Activated T-helper 17 cell treated with anti-CD3 and anti-CD28 coated beads, Interleukin-2, amount 50 U/mL, for 72 hours (primary cell): ENCODE results near the gene RIMS1. TPM values are rescaled to one million over a fixed set of nuclear protein-coding genes. Genes with fewer than 3 reads are reported as not detected.

Experiments
- ATAC-seq: fragments of 150-1000 bp; cut with Tn5 transposase; replicated peaks from 2 replicates; pipeline ENCODE4 v1.10.0; 2021; ENCODE audit warnings: mild to moderate bottlenecking, moderate library complexity
- H3K27ac Mint-ChIP-seq: one replicate; pipeline ENCODE4 v1.8.0; 2022; ENCODE audit warnings: mixed read lengths
- H3K27me3 Mint-ChIP-seq: one replicate; pipeline ENCODE4 v1.8.0; 2022; ENCODE audit warnings: mixed read lengths
- H3K36me3 Mint-ChIP-seq: one replicate; pipeline ENCODE4 v1.8.0; 2022; ENCODE audit warnings: low read depth, mild to moderate bottlenecking, mixed read lengths
- H3K4me1 Mint-ChIP-seq: one replicate; pipeline ENCODE4 v1.8.0; 2022; ENCODE audit warnings: mixed read lengths
- H3K4me3 Mint-ChIP-seq: one replicate; pipeline ENCODE4 v1.8.0; 2022; ENCODE audit warnings: mild to moderate bottlenecking, mixed read lengths
- H3K9me3 Mint-ChIP-seq: one replicate; pipeline ENCODE4 v1.8.0; 2022; ENCODE audit warnings: mixed read lengths
- total RNA-seq, 2 donors: library from RNA; stranded (reverse); gene quantifications; one replicate each; pipeline ENCODE4 v1.2.3, GENCODE V29; 2022

The RIMS1 gene
- total RNA-seq, 2 donors from 2014 or later = not detected

- Mint-ChIP-seq H3K4me3 (no peak overlapping the region), H3K36me3 (no peaks in the 10 kb centered on the region), H3K4me1 (no peaks in the 10 kb centered on the region), H3K27me3 (no peaks in the 10 kb centered on the region), H3K27ac (no peak overlapping the region), H3K9me3 (no peaks in the 10 kb centered on the region)
- no peak for ATAC-seq
Observed at GRCh38 chr6:72212686-72213085, 326.3 kb downstream of the RIMS1 start.

DNA sequence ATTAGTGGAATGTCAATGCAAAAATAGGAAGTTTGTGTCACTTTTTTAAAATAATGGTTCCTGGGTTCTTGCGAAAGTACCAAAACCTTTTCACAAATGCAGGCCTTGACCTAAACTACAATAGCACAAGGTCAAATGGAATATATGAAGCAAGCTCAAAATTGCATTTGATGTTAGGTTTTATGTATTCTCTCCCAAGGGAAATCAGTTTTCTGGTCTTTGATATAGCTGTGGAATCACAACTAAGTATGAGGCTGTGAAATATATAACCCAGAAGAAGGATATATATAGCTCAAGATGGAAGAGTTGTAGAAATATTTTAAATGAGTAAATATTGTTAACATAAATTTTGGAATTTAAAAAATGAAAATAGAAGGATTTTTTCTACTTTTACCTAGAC is 327.3 kb downstream of the RIMS1 start:
- Mint-ChIP-seq H3K27ac (no peak overlapping the region), H3K9me3 (no peaks in the 10 kb centered on the region), H3K4me3 (no peak overlapping the region), H3K4me1 (no peaks in the 10 kb centered on the region), H3K27me3 (no peaks in the 10 kb centered on the region), H3K36me3 (no peaks in the 10 kb centered on the region)
- no peak for ATAC-seq

- no peak overlapping the region for H3K27ac Mint-ChIP-seq
- no peaks in the 10 kb centered on the region for H3K36me3 Mint-ChIP-seq
- ATAC-seq = no peak
- H3K27me3 Mint-ChIP-seq = no peaks in the 10 kb centered on the region
- no peak overlapping the region for H3K4me3 Mint-ChIP-seq
- no peaks in the 10 kb centered on the region for H3K4me1 Mint-ChIP-seq
- no peaks in the 10 kb centered on the region for H3K9me3 Mint-ChIP-seq
Observed at GRCh38 chr6:72216222-72217068, 330.1 kb downstream of the RIMS1 start.

DNA sequence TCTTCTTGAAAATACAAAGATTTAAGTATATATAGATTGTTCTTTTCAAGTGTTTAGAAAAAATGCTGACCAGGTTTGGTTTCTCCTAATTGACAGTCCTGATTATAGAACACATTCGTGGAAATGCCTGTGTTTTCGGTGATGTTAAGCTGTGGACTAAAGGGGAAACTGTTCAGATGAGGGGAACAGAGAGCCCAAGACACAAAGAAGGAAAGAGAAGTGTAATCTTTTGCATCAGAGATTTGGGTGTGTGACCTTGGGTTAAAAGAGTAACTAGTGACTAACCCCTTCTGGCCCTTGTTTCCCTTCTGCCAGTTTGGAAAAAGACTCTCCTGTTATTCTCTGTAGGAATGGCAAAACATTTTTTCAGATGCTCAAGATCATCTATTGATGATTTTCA is 331.3 kb downstream of the RIMS1 start:
- ATAC-seq = no peak
- Mint-ChIP-seq H3K36me3 (no peaks in the 10 kb centered on the region), H3K4me1 (no peaks in the 10 kb centered on the region), H3K27ac (no peak overlapping the region), H3K9me3 (no peaks in the 10 kb centered on the region), H3K4me3 (no peak overlapping the region), H3K27me3 (no peaks in the 10 kb centered on the region)

DNA sequence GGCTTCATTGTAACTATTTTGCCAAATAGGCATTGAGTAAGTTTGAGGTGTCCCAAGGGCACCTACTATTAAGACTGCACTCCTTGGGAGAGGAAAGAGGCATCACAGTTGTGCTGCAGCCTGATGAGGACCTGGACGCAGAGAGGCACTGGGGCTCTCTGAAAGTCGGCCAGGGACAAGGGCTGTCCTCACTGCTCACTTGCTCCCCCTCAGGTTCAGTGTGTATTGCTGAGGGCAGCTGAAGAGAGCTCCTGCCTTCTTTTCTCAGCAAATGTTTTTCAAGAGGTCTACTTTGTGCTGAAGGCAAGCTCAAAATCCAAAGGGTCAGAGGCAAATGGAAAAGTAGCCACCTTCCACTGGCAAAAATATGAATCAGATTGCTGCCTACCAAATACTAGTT is 331.8 kb downstream of the RIMS1 start:
- Mint-ChIP-seq H3K27me3 (no peaks in the 10 kb centered on the region), H3K9me3 (no peaks in the 10 kb centered on the region), H3K4me3 (no peak overlapping the region), H3K36me3 (no peaks in the 10 kb centered on the region), H3K4me1 (no peaks in the 10 kb centered on the region), H3K27ac (no peak overlapping the region)
- no peak for ATAC-seq

- no peak overlapping the region for H3K4me3 Mint-ChIP-seq
- no peak for ATAC-seq
- H3K9me3 Mint-ChIP-seq = no peaks in the 10 kb centered on the region
- no peaks in the 10 kb centered on the region for H3K4me1 Mint-ChIP-seq
- H3K27ac Mint-ChIP-seq = no peak overlapping the region
- H3K36me3 Mint-ChIP-seq = no peaks in the 10 kb centered on the region
- H3K27me3 Mint-ChIP-seq = no peaks in the 10 kb centered on the region
Observed at GRCh38 chr6:72219536-72219935, 333.2 kb downstream of the RIMS1 start.

DNA sequence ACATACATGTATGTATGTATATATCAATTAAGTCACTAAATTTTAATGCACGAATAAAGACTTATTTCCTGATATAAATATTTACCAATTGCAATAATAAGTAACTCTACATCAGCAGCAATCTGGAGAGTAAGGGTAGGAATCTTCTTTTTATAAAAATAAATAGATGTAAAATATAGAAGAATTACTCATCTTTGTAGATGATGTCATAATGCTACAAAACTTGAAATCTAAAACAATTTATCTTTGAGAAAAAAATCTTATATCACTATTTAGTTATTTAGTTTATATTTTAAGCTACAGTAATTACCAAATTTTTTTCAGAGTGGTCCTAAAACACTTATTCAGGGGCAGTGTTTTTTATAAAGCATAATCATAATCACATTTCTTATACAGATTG is 351.7 kb downstream of the RIMS1 start:
- H3K27ac Mint-ChIP-seq = no peak overlapping the region
- H3K36me3 Mint-ChIP-seq = no peaks in the 10 kb centered on the region
- H3K4me3 Mint-ChIP-seq = no peak overlapping the region
- H3K9me3 Mint-ChIP-seq = no peaks in the 10 kb centered on the region
- no peaks in the 10 kb centered on the region for H3K27me3 Mint-ChIP-seq
- ATAC-seq = no peak
- H3K4me1 Mint-ChIP-seq = no peaks in the 10 kb centered on the region

DNA sequence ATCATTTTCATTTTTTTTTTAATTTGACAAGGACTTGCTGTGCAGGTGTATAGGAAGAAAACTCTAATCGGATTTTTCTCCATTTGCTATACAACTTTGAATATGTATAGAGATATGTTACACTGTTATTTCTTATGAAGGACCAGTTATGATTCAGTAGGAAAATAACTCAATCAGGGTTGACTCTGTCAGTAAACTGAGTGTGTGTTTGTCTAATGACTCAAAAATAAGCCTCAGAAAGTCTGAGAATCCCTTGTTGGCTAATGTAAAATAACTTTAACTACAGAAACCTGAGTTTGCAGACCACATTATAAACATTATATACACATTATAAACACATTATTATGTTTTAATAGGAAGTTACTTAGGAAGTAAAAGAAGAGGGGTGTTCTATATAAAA is 352.6 kb downstream of the RIMS1 start:
- Mint-ChIP-seq H3K27ac (no peak overlapping the region), H3K4me3 (no peak overlapping the region), H3K27me3 (no peaks in the 10 kb centered on the region), H3K4me1 (no peaks in the 10 kb centered on the region), H3K36me3 (no peaks in the 10 kb centered on the region), H3K9me3 (no peaks in the 10 kb centered on the region)
- ATAC-seq = no peak

GRCh38 chr6:72245565-72245964 is 359.2 kb downstream of the RIMS1 start:
- no peak for ATAC-seq
- H3K27me3 Mint-ChIP-seq = no peaks in the 10 kb centered on the region
- H3K9me3 Mint-ChIP-seq = peaks cover 5% of the 10 kb centered on the region
- H3K27ac Mint-ChIP-seq = no peak overlapping the region
- H3K4me3 Mint-ChIP-seq = no peak overlapping the region
- no peaks in the 10 kb centered on the region for H3K36me3 Mint-ChIP-seq
- no peaks in the 10 kb centered on the region for H3K4me1 Mint-ChIP-seq

DNA sequence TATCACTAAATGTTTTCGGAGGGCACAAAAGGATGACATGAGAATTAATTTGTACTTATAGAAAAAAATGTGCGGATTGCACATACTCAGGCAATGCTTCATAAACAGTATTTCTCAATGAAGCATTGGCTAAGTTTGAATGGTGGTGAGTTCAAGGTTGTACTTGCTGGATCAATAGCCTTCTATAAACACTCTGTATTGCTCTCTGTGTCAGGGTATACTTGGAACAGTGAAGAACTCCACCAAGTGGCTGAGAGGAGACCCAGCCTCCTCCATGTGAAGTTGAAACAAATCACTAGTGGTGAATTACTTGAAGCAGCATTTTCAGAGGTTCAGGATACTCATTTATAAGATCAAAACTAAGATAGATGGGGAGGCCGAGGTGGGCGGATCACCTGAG is 360.6 kb downstream of the RIMS1 start:
- no peak overlapping the region for H3K27ac Mint-ChIP-seq
- no peaks in the 10 kb centered on the region for H3K27me3 Mint-ChIP-seq
- no peaks in the 10 kb centered on the region for H3K36me3 Mint-ChIP-seq
- peaks cover 5% of the 10 kb centered on the region for H3K9me3 Mint-ChIP-seq
- H3K4me3 Mint-ChIP-seq = no peak overlapping the region
- no peak for ATAC-seq
- H3K4me1 Mint-ChIP-seq = no peaks in the 10 kb centered on the region

DNA sequence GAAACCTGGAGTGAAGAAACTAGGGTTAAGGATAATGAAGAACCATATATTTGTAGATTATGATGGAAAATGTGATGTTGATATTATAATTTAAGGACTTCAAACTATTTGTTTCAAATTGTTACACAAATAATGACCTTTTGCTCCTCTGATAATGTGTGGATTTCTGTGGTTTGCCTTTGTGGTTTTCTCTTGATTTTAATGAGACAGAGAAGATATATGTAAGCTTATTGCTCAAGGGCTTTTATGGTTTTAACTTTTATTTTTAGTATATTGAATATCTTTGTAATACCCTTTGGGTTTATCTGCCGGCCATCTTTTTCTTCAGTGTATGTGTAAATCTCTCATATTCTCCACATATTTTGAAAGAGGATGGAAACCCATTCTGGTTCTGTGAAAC is 362.3 kb downstream of the RIMS1 start:
- no peak overlapping the region for H3K4me3 Mint-ChIP-seq
- ATAC-seq = no peak
- H3K36me3 Mint-ChIP-seq = no peaks in the 10 kb centered on the region
- no peaks in the 10 kb centered on the region for H3K27me3 Mint-ChIP-seq
- H3K27ac Mint-ChIP-seq = no peak overlapping the region
- no peaks in the 10 kb centered on the region for H3K4me1 Mint-ChIP-seq
- peaks cover 5% of the 10 kb centered on the region for H3K9me3 Mint-ChIP-seq

DNA sequence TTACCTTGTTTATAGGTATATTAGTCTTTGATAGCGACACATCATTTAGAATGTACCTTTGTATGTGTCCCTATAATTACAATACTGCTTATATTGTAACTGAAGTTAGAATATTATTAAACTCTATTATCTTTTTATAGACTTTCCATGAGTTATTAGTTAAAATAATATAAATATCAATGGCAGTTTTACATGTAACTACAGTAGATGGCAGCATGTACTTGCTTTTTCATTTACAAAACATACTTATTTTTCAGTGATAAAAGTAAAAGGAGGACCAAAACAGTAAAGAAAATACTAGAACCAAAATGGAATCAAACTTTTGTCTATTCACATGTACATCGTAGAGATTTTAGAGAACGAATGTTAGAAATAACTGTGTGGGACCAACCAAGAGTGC is 364.3 kb downstream of the RIMS1 start:
- H3K27ac Mint-ChIP-seq = no peak overlapping the region
- no peak overlapping the region for H3K4me3 Mint-ChIP-seq
- no peaks in the 10 kb centered on the region for H3K27me3 Mint-ChIP-seq
- ATAC-seq = no peak
- H3K9me3 Mint-ChIP-seq = peaks cover 5% of the 10 kb centered on the region
- H3K36me3 Mint-ChIP-seq = no peaks in the 10 kb centered on the region
- H3K4me1 Mint-ChIP-seq = no peaks in the 10 kb centered on the region

- Mint-ChIP-seq H3K27ac (no peak overlapping the region), H3K36me3 (no peaks in the 10 kb centered on the region), H3K9me3 (no peaks in the 10 kb centered on the region), H3K27me3 (no peaks in the 10 kb centered on the region), H3K4me3 (no peak overlapping the region), H3K4me1 (no peaks in the 10 kb centered on the region)
- no peak for ATAC-seq
Observed at GRCh38 chr6:72260489-72260888, 374.1 kb downstream of the RIMS1 start.

DNA sequence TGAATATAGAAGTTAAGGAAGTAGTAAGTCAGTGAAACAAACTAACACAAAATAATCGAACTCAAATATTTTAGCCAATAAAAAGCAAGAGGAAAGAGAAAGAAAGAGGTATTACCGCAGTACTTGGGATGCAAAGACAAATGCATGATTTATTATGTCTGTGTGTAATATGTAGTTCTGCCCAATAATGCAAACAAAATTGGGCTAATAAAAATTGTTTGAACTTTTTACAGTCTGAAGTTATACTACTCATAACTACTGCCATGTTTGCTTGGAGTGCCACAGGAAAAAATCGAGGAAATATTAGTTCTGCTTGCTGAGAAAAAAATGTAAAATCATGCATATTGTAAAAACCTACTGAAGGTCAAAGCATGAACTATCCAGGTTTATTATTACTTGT is 375.2 kb downstream of the RIMS1 start:
- ATAC-seq = no peak
- Mint-ChIP-seq H3K27ac (no peak overlapping the region), H3K27me3 (no peaks in the 10 kb centered on the region), H3K4me3 (no peak overlapping the region), H3K4me1 (no peaks in the 10 kb centered on the region), H3K36me3 (no peaks in the 10 kb centered on the region), H3K9me3 (no peaks in the 10 kb centered on the region)

GRCh38 chr6:72262254-72262653 is 375.9 kb downstream of the RIMS1 start:
- H3K27me3 Mint-ChIP-seq = no peaks in the 10 kb centered on the region
- no peak overlapping the region for H3K4me3 Mint-ChIP-seq
- no peak for ATAC-seq
- H3K9me3 Mint-ChIP-seq = no peaks in the 10 kb centered on the region
- no peak overlapping the region for H3K27ac Mint-ChIP-seq
- no peaks in the 10 kb centered on the region for H3K36me3 Mint-ChIP-seq
- no peaks in the 10 kb centered on the region for H3K4me1 Mint-ChIP-seq

DNA sequence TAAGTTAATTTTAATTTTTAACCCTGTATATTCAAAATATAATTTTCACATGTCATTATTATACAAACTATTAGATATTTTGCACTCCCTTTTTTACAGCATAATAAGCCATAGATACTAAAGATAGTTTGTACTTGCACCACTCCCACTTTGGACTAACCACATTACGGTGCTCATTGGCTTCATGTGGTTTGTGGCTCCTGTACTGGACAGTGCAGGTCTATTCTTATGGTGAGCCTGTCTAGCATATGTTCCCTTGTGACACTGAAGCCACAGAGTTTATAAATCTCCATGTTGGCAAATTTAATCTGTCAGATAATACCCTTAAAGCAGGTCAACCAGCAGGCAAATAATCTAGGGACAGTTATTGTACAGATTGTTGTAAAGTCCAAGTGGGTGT is 381.1 kb downstream of the RIMS1 start:
- no peak for ATAC-seq
- peaks cover 3% of the 10 kb centered on the region for H3K27me3 Mint-ChIP-seq
- H3K36me3 Mint-ChIP-seq = no peaks in the 10 kb centered on the region
- H3K4me3 Mint-ChIP-seq = no peak overlapping the region
- no peak overlapping the region for H3K27ac Mint-ChIP-seq
- H3K9me3 Mint-ChIP-seq = peaks cover 4% of the 10 kb centered on the region
- H3K4me1 Mint-ChIP-seq = no peaks in the 10 kb centered on the region
